CD4-positive, alpha-beta T cell (primary cell): ENCODE results near the gene SLC22A14. TPM values are rescaled to one million over a fixed set of nuclear protein-coding genes. Genes with fewer than 3 reads are reported as not detected.
A peak's percentile ranks its signal among the peaks of the same experiment; 100 is the strongest.
"Not testable (repeated sequence)": the region's sequence is repeated elsewhere in the genome, so short reads cannot be mapped to it uniquely, and the experiment has no call there.

Experiments used
- ATAC-seq: fragments of 200-7000 bp; cut with Tn5 transposase; one replicate; pipeline ENCODE4 v1.10.0; 2022; ENCODE audit warnings: mild to moderate bottlenecking; ENCODE audit not compliant: poor library complexity
- CTCF ChIA-PET: fragments of 350-600 bp; sonication (Branson Sonifier 250); formaldehyde crosslinking; loops from one replicate; lab custom pipeline; 2021; ENCODE audit warnings: antibody characterized with exemption, inconsistent platforms; lab: Charles Lee
- POLR2A ChIA-PET: fragments of 350-600 bp; sonication (Branson Sonifier 250); formaldehyde crosslinking; loops from one replicate; lab custom pipeline; 2021; ENCODE audit warnings: antibody characterized with exemption, inconsistent platforms; lab: Charles Lee
- DNase-seq, 14 experiments: peaks; one replicate each; pipeline ENCODE4 v3.0.0-alpha.2; 2013 to 2020; ENCODE audit warnings: mixed read lengths in 2 of 14
- H3K27ac ChIP-seq, 2 donors: one replicate each; pipeline versions ENCODE4 v1.5.1 to v1.7.0; 2013; ENCODE audit warnings: low read length in 2 of 2, low read depth in 1 of 2, mild to moderate bottlenecking in 1 of 2
- H3K27me3 ChIP-seq, 2 experiments: 1 replicate in 1 of 2; 2 replicates in 1 of 2; pipeline versions ENCODE4 v1.6.1 to v1.7.0; 2013; ENCODE audit warnings: low read length in 2 of 2, control low read depth in 1 of 2, mild to moderate bottlenecking in 1 of 2, moderate library complexity in 1 of 2; ENCODE audit not compliant: insufficient read depth in 2 of 2, control insufficient read depth in 1 of 2
- H3K36me3 ChIP-seq: one replicate; pipeline ENCODE4 v1.6.1; 2013; ENCODE audit warnings: low read length, control low read depth; ENCODE audit not compliant: insufficient read depth
- H3K4me1 ChIP-seq: one replicate; pipeline ENCODE4 v1.6.1; 2013; ENCODE audit warnings: low read length, control low read depth; ENCODE audit not compliant: insufficient read depth
- H3K4me3 ChIP-seq: one replicate; pipeline ENCODE4 v1.5.1; 2013; ENCODE audit warnings: mild to moderate bottlenecking, low read length, moderate library complexity
- H3K9me3 ChIP-seq, 2 experiments: 1 replicate in 1 of 2; 2 replicates in 1 of 2; pipeline versions ENCODE4 v1.6.1 to v1.7.0; 2013; ENCODE audit warnings: low read length in 2 of 2, mild to moderate bottlenecking in 2 of 2, control low read depth in 1 of 2, moderate library complexity in 1 of 2; ENCODE audit not compliant: control insufficient read depth in 1 of 2, insufficient read depth in 1 of 2
- H3K27ac Mint-ChIP-seq: one replicate; pipeline ENCODE4 v1.8.0; 2020; ENCODE audit warnings: mixed read lengths
- H3K27me3 Mint-ChIP-seq: one replicate; pipeline ENCODE4 v1.8.0; 2021; ENCODE audit warnings: mixed read lengths
- H3K36me3 Mint-ChIP-seq: one replicate; pipeline ENCODE4 v1.8.0; 2021; ENCODE audit warnings: low read depth, mixed read lengths
- H3K4me1 Mint-ChIP-seq: one replicate; pipeline ENCODE4 v1.8.0; 2021; ENCODE audit warnings: low read depth, mixed read lengths
- H3K4me3 Mint-ChIP-seq: one replicate; pipeline ENCODE4 v1.8.0; 2020; ENCODE audit warnings: mild to moderate bottlenecking, mixed read lengths
- H3K9me3 Mint-ChIP-seq: one replicate; pipeline ENCODE4 v1.8.0; 2020; ENCODE audit warnings: mixed read lengths
- intact Hi-C, 2 experiments: fragments of 100-400 bp; cut with DNase I in 1 of 2; cut with micrococcal nuclease in 1 of 2; formaldehyde crosslinking; loops; one replicate each; pipeline versions ENCODE4 v1.15.1 to v1.9.0; 2023 to 2025; cut with DNase I, micrococcal nuclease
- total RNA-seq, 174 experiments: library from RNA in 2 of 174; stranded (reverse) in 2 of 174; gene quantifications; one replicate each; pipeline ENCODE4 v1.2.3 and lab custom pipeline; 2021 to 2026
- TF ChIP-seq, protein P1 (sequence below): fragments of 200-600 bp; IDR thresholded peaks from one replicate; pipeline ENCODE4 v1.8.0; 2022; ENCODE audit warnings: antibody characterized with exemption, mild to moderate bottlenecking

Gene SLC22A14
- total RNA-seq, 2 experiments from 2014 or later, result 0.11 TPM; not detected in 1

DNA sequence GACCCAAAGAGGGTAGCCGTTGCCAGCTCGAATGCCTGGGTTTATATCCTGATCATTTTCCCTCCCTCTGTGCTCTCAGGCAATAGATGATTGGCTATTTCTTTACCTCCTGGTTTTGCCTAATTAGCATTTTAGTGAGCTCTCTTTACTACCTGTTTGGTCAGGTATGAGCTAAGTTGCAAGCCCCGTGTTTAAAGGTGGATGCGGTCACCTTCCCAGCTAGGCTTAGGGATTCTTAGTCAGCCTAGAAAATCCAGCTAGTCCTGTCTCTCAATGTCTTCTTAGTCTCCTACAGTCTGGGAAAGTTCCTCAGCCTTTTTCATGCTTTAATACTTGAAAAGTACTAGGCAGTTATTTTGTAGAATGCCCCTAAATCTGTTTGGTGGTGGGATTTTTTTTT, 15.0 kb downstream of the SLC22A14 start:
- H3K27me3 ChIP-seq, H3K36me3 Mint-ChIP-seq, H3K4me3 Mint-ChIP-seq, POLR2A ChIA-PET, H3K27ac Mint-ChIP-seq, H3K27me3 Mint-ChIP-seq, H3K4me1 ChIP-seq, H3K4me1 Mint-ChIP-seq, DNase-seq, H3K9me3 Mint-ChIP-seq, H3K9me3 ChIP-seq, H3K27ac ChIP-seq, H3K36me3 ChIP-seq, ATAC-seq, H3K4me3 ChIP-seq: not testable (repeated sequence)
- CTCF ChIA-PET, result interaction anchor here (1.1 kb wide), 1 partner anchor 9 kb away, joined by 4 read pairs; no protein-coding TSS in a partner anchor
- intact Hi-C loops, result loop anchor here in 1 of 2 experiments (5.0 kb wide), 1 partner anchor 180 kb away; no protein-coding TSS in a partner anchor

DNA sequence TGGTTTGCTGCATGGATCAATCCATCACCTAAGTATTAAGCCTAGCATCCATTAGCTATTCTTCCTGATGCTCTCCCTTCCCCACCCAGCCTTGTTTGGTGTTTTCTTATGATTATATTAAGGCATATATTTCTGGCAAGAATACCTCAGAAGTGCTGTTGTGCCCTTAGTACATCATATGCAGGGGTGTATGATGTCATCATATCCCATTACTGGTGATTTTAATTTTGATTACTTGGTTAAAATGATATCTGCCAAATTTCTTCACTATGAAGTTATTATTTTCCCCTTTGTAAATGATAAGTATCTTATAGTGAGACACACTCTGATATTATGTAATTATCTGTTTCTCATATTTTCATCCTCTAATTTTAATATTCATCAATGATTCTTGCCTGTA, 15.4 kb downstream of the SLC22A14 start:
- CTCF ChIA-PET, result interaction anchor here (0.7 to 1.3 kb wide), 3 partner anchors 9 to 323 kb away, joined by 3 to 4 read pairs (median 3); no protein-coding TSS in a partner anchor
- H3K36me3 Mint-ChIP-seq, result no peaks in the 10 kb centered on the region
- no peaks in the 10 kb centered on the region for H3K27me3 Mint-ChIP-seq
- H3K27ac Mint-ChIP-seq, result no peak overlapping the region
- no peaks in the 10 kb centered on the region for H3K9me3 Mint-ChIP-seq
- DNase-seq, result no peak
- POLR2A ChIA-PET, result interaction anchor here (1.0 kb wide), 1 partner anchor 161 kb away, joined by 3 read pairs; no protein-coding TSS in a partner anchor
- H3K36me3 ChIP-seq, result no peaks in the 10 kb centered on the region
- no peak overlapping the region for H3K27ac ChIP-seq
- H3K9me3 ChIP-seq, result no peaks in the 10 kb centered on the region
- no peak for ATAC-seq
- TF ChIP-seq, protein P1, sequence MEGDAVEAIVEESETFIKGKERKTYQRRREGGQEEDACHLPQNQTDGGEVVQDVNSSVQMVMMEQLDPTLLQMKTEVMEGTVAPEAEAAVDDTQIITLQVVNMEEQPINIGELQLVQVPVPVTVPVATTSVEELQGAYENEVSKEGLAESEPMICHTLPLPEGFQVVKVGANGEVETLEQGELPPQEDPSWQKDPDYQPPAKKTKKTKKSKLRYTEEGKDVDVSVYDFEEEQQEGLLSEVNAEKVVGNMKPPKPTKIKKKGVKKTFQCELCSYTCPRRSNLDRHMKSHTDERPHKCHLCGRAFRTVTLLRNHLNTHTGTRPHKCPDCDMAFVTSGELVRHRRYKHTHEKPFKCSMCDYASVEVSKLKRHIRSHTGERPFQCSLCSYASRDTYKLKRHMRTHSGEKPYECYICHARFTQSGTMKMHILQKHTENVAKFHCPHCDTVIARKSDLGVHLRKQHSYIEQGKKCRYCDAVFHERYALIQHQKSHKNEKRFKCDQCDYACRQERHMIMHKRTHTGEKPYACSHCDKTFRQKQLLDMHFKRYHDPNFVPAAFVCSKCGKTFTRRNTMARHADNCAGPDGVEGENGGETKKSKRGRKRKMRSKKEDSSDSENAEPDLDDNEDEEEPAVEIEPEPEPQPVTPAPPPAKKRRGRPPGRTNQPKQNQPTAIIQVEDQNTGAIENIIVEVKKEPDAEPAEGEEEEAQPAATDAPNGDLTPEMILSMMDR, result no peak
- no peaks in the 10 kb centered on the region for H3K4me1 ChIP-seq
- no peak overlapping the region for H3K4me3 ChIP-seq
- no peaks in the 10 kb centered on the region for H3K4me1 Mint-ChIP-seq
- H3K4me3 Mint-ChIP-seq, result no peak overlapping the region
- intact Hi-C loops, result loop anchor here in 1 of 2 experiments (5.0 kb wide), 1 partner anchor 180 kb away; no protein-coding TSS in a partner anchor
- peaks cover 0 to 2% of the 10 kb centered on the region in 2 experiments for H3K27me3 ChIP-seq

DNA sequence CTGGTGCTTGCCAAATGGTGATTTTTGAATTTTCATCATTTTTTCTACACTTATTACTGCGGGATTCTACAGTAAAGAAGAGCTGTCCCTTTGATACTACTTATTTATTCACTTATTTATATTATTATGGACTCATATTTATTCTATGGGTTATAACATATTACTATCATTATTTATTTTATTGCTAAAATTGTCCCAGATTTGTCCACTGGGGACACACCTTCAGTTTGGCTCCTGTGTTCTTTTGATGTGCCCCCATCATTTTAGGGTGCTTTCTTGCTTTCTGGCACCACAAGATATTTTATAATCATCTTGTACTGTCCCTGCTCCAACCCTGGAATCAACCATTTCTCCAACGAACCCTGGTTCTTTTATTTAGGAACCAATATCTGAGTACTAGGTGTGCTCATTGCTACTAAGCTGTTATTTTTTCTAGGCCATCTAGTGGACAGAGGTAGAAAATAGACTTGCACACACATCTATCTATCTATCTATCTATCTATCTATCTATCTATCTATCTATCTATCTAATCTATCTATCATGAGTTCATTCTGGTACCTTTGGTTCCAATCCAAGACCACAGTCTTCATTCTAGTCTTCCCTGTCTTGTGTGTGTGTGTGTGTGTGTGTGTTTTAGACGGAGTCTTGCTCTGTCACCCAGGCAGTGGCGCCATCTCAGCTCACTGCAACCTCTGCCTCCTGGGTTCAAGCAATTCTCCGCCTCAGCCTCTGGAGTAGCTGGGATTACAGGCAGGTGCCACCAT, 16.0 kb downstream of the SLC22A14 start:
- Histone ChIP-seq H3K9me3 (no peaks in the 10 kb centered on the region), H3K27ac (no peak overlapping the region), H3K4me1 (no peaks in the 10 kb centered on the region), H3K4me3 (no peak overlapping the region), H3K36me3 (no peaks in the 10 kb centered on the region), H3K27me3 (peaks cover 0 to 2% of the 10 kb centered on the region in 2 experiments)
- Mint-ChIP-seq H3K27ac (no peak overlapping the region), H3K27me3 (no peaks in the 10 kb centered on the region), H3K36me3 (no peaks in the 10 kb centered on the region), H3K9me3 (no peaks in the 10 kb centered on the region), H3K4me3 (no peak overlapping the region), H3K4me1 (no peaks in the 10 kb centered on the region)
- POLR2A ChIA-PET, result interaction anchor here (1.0 kb wide), 1 partner anchor 162 kb away, joined by 3 read pairs; no protein-coding TSS in a partner anchor
- TF ChIP-seq, protein P1, result peak; percentile 27
- intact Hi-C loops, result loop anchor here in 1 of 2 experiments (5.0 kb wide), 1 partner anchor 181 kb away; no protein-coding TSS in a partner anchor
- CTCF ChIA-PET, result interaction anchor here (0.7 to 1.3 kb wide), 2 partner anchors 180 to 323 kb away, joined by 3 read pairs; no protein-coding TSS in a partner anchor
- ATAC-seq, result no peak
- peak in 2 of 14 experiments; percentile 9 to 10 for DNase-seq
